Muscle layer of colon (tissue), 2 donors: ENCODE data around the gene CDK19.
"Not testable (repeated sequence)": the region's sequence is repeated elsewhere in the genome, so short reads cannot be mapped to it uniquely, and the experiment has no call there.

ENCODE experiments used
- H3K27ac ChIP-seq: one replicate; pipeline ENCODE4 v1.7.0; 2013; ENCODE audit warnings: low read depth, mild to moderate bottlenecking, low read length, moderate library complexity
- H3K27me3 ChIP-seq, 2 donors: one replicate each; pipeline ENCODE4 v1.7.0; 2013; ENCODE audit warnings: low read length in 2 of 2, mild to moderate bottlenecking in 2 of 2; ENCODE audit not compliant: insufficient read depth in 2 of 2, control insufficient read depth in 1 of 2
- H3K36me3 ChIP-seq: one replicate; pipeline ENCODE4 v1.7.0; 2013; ENCODE audit warnings: mild to moderate bottlenecking, low read length; ENCODE audit not compliant: insufficient read depth
- H3K4me1 ChIP-seq: one replicate; pipeline ENCODE4 v1.7.0; 2013; ENCODE audit warnings: mild to moderate bottlenecking, low read length; ENCODE audit not compliant: insufficient read depth
- H3K4me3 ChIP-seq, 2 donors: one replicate each; pipeline ENCODE4 v1.7.0; 2013; ENCODE audit warnings: low read length in 2 of 2, low read depth in 1 of 2, mild to moderate bottlenecking in 1 of 2, moderate library complexity in 1 of 2
- H3K9ac ChIP-seq: one replicate; pipeline ENCODE4 v1.7.0; 2013; ENCODE audit warnings: low read length
- H3K9me3 ChIP-seq: one replicate; pipeline ENCODE4 v1.7.0; 2013; ENCODE audit warnings: mild to moderate bottlenecking, low read length
- donor health status: abdominal sarcoma.
- donor health status: Adenocarcinoma of cecum.

The CDK19 gene

DNA sequence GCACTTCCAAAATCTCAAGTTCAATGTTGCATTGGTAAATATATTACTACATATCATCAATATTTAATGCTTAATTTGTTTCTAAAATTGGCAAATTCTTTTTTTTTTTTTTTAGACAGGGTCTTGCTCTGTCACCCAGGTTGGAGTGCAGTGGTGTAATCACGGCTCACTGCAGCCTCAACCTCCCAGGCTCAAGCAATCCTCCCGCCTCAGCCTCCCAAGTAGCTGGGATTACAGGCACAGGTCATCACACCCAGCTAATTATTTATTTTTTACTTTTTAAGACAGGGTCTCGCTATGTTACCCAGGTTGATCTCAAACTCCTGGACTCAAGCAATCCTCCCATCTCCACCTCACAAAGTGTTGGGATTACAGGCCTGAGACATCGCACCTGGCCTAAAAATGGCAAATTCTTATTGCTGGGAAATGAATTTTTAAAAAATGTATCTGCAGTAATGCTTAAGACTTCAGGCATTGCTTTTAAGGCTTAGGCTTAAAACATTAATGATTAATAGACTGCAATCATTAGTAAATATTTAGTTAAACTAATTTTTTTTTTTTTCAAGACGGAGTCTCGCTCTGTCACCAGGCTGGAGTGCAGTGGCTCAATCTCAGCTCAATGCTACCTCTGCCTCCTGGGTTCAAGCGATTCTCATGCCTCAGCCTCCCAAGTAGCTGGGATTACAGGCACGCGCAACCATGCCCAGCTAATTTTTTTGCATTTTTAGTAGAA, 61.2 kb downstream of the CDK19 start:
- not testable (repeated sequence) for H3K4me1 ChIP-seq, H3K9me3 ChIP-seq, H3K9ac ChIP-seq, H3K27me3 ChIP-seq, H3K36me3 ChIP-seq, H3K4me3 ChIP-seq, H3K27ac ChIP-seq

- H3K4me3 ChIP-seq: no peak overlapping the region
- no peaks in the 10 kb centered on the region for H3K4me1 ChIP-seq
- H3K9ac ChIP-seq: no peak overlapping the region
- H3K27me3 ChIP-seq: no peaks in the 10 kb centered on the region
- H3K27ac ChIP-seq: no peak overlapping the region
- no peaks in the 10 kb centered on the region for H3K9me3 ChIP-seq
- no peaks in the 10 kb centered on the region for H3K36me3 ChIP-seq
Measured at GRCh38 chr6:110748453-110748852, 66.8 kb downstream of the CDK19 start.

- H3K9me3 ChIP-seq: no peaks in the 10 kb centered on the region
- H3K27ac ChIP-seq: no peak overlapping the region
- no peak overlapping the region for H3K9ac ChIP-seq
- H3K4me3 ChIP-seq: no peak overlapping the region
- H3K4me1 ChIP-seq: no peaks in the 10 kb centered on the region
- no peaks in the 10 kb centered on the region for H3K36me3 ChIP-seq
- no peaks in the 10 kb centered on the region for H3K27me3 ChIP-seq
Measured at GRCh38 chr6:110746680-110747079, 68.6 kb downstream of the CDK19 start.

DNA sequence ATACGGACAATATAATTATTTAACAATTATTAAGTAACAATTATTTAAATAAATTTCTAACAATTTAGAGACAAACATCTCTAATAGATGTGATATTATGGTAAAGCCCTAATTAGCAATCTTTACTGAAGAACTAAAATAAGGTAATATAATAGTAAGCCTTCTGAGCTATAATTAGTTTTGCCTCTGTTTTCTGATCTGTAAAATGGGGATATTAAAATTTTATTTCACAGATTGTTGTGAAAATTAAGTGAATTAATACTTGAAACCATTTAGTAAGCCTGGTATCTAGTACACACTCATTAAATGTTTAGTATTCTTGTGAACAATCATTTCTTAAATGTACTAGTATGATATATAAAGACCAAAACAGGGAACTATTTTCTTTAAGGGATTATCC, 70.3 kb downstream of the CDK19 start:
- no peak overlapping the region for H3K27ac ChIP-seq
- H3K27me3 ChIP-seq: no peaks in the 10 kb centered on the region
- no peak overlapping the region for H3K4me3 ChIP-seq
- H3K4me1 ChIP-seq: no peaks in the 10 kb centered on the region
- no peaks in the 10 kb centered on the region for H3K36me3 ChIP-seq
- no peak overlapping the region for H3K9ac ChIP-seq
- H3K9me3 ChIP-seq: no peaks in the 10 kb centered on the region

- not testable (repeated sequence) for H3K36me3 ChIP-seq
Measured at GRCh38 chr6:110742552-110742951, 72.7 kb downstream of the CDK19 start.

DNA sequence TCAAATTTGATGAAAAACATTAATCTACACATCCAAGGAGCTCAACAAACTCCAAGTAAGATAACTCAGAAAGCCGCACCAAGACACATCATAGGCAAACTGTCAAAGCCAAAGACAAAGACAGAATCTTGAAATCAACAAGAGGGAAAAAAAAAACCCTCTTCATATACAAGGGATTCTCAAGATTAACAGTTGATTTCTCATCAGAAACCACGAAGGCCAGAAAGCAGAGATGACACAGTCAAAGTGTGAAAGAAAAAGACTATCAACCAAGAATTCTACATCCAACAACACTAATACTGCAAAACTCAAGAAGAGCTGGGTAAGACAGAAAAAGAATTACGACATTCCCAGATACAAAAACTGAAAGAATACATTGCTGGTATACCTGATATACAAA, 73.8 kb downstream of the CDK19 start:
- Histone ChIP-seq H3K27me3 (no peaks in the 10 kb centered on the region), H3K4me1 (no peaks in the 10 kb centered on the region), H3K4me3 (no peak overlapping the region), H3K36me3 (no peaks in the 10 kb centered on the region), H3K9ac (no peak overlapping the region), H3K27ac (no peak overlapping the region), H3K9me3 (no peaks in the 10 kb centered on the region)

More at GRCh38 chr6:110742552-110742951, 72.7 kb downstream of the CDK19 start:
- H3K9me3 ChIP-seq, H3K9ac ChIP-seq, H3K27me3 ChIP-seq, H3K4me3 ChIP-seq, H3K27ac ChIP-seq, H3K4me1 ChIP-seq: not testable (repeated sequence)

- H3K27me3 ChIP-seq: no peaks in the 10 kb centered on the region
- no peaks in the 10 kb centered on the region for H3K4me1 ChIP-seq
- H3K36me3 ChIP-seq: no peaks in the 10 kb centered on the region
- no peaks in the 10 kb centered on the region for H3K9me3 ChIP-seq
- no peak overlapping the region for H3K9ac ChIP-seq
- H3K27ac ChIP-seq: no peak overlapping the region
- H3K4me3 ChIP-seq: no peak overlapping the region
Measured at GRCh38 chr6:110738899-110739365, 76.3 kb downstream of the CDK19 start.

DNA sequence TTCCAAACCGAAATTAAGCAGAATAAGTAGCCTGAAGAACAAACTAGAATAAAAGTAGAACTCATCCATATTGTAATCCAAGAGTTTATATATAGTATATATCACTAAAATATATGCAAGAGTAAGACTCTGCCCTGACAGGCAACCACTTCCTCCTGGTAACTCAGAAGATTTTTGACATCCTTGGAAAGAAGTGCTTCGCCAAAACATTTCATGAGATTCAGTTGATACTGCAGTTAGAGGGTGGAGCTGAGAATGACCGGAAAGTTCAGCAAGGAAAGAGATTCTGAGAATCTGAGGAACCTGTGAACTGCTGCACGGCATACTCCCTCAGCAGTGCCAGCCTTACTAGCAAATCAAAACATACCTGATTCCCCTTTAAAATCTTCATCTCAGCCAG, 79.6 kb downstream of the CDK19 start:
- Histone ChIP-seq H3K27ac (no peak overlapping the region), H3K9ac (no peak overlapping the region), H3K36me3 (no peaks in the 10 kb centered on the region), H3K27me3 (no peaks in the 10 kb centered on the region), H3K4me1 (no peaks in the 10 kb centered on the region), H3K4me3 (no peak overlapping the region), H3K9me3 (no peaks in the 10 kb centered on the region)

DNA sequence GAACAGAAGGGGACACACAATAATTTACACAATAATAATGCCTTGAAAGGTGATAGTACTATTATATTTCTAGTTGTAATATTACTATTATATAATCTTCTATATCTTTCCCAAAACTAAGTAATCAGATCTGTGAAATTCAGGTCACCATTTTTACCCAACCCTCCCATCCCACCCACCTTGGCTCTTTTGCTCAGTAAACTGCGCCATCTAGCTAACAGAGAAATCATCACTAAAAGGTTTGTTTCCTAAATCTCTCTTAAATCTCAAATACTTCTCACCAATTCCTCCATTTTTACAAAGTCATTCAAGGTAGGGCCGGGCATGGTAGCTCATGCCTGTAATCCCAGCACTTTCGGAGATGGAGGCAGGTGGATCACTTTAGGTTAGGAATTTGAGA, 83.4 kb downstream of the CDK19 start:
- H3K9ac ChIP-seq: no peak overlapping the region
- no peak overlapping the region for H3K4me3 ChIP-seq
- no peak overlapping the region for H3K27ac ChIP-seq

GRCh38 chr6:110731196-110731595, 84.1 kb downstream of the CDK19 start:
- Histone ChIP-seq H3K27ac (no peak overlapping the region), H3K36me3 (no peaks in the 10 kb centered on the region), H3K27me3 (no peaks in the 10 kb centered on the region)

More for the DNA sequence above, 83.4 kb downstream of the CDK19 start:
- Histone ChIP-seq H3K27me3 (no peaks in the 10 kb centered on the region), H3K9me3 (no peaks in the 10 kb centered on the region), H3K4me1 (no peaks in the 10 kb centered on the region), H3K36me3 (no peaks in the 10 kb centered on the region)

DNA sequence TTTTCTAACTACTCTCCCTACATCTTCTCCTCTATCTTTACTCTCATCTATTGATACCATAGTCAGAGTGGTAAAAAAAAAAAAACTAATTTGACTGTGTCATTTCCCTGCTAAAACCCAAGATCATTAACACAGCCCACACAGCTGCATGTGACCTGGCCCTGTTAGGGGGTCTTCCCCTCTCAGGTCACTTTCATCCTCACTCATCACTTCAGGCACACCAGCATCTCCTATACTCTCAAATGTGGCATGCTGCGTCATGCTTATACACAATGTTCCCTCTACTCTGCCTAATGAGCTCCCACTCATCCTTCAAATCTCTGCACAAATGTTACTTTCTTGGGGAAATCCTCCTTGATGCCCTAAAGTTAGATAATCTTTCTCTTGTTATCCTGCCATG, 86.8 kb downstream of the CDK19 start:
- no peaks in the 10 kb centered on the region for H3K4me1 ChIP-seq
- no peaks in the 10 kb centered on the region for H3K36me3 ChIP-seq
- no peak overlapping the region for H3K9ac ChIP-seq
- no peak overlapping the region for H3K4me3 ChIP-seq
- no peaks in the 10 kb centered on the region for H3K9me3 ChIP-seq
- no peak overlapping the region for H3K27ac ChIP-seq
- no peaks in the 10 kb centered on the region for H3K27me3 ChIP-seq

More at GRCh38 chr6:110731196-110731595, 84.1 kb downstream of the CDK19 start:
- no peak overlapping the region for H3K9ac ChIP-seq
- no peaks in the 10 kb centered on the region for H3K4me1 ChIP-seq
- H3K4me3 ChIP-seq: no peak overlapping the region
- no peaks in the 10 kb centered on the region for H3K9me3 ChIP-seq

DNA sequence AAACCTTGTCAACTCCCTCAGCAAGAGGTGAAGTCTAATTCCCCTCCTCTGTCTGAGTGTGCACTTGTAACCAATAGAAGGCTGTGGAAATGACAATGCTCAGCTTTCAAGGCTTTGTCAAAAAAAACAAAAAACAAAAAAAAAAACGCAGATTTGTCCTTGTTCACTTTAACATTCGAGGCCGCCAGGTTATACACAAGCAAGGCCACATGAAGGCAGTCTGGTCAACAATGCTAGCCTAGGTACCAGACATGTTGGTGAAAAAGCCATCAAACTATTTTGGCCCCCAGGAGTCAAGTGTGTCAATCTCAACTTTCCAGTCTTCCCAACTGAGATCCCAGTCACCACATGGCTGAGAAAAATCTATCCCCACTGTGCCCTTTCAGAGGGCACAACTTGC, 92.3 kb downstream of the CDK19 start:
- Histone ChIP-seq H3K9ac (no peak overlapping the region), H3K4me3 (no peak overlapping the region), H3K9me3 (no peaks in the 10 kb centered on the region), H3K36me3 (no peaks in the 10 kb centered on the region), H3K27ac (no peak overlapping the region), H3K27me3 (no peaks in the 10 kb centered on the region), H3K4me1 (no peaks in the 10 kb centered on the region)
